Neural cell (in vitro differentiated cells): ENCODE results near the gene EVC. TPM values are rescaled to one million over a fixed set of nuclear protein-coding genes. Genes with fewer than 3 reads are reported as not detected.

Source experiments
- H2AFZ ChIP-seq: fragments of 200-600, 300-800 bp; sonication (generic), shearing (Covaris generic); 2 replicates; pipeline ENCODE4 v1.6.0; 2014; ENCODE audit warnings: low read depth, mild to moderate bottlenecking, antibody characterized with exemption, low read length, moderate library complexity
- H3F3A ChIP-seq: fragments of 200-600 bp; shearing (Covaris generic); 2 replicates; pipeline ENCODE4 v1.6.1; 2016; ENCODE audit warnings: mild to moderate bottlenecking, moderate library complexity, mixed read lengths, antibody characterized with exemption, low read length; ENCODE audit not compliant: insufficient read depth, poor library complexity, severe bottlenecking
- H3K27ac ChIP-seq: fragments of 200-600, 300-800 bp; sonication (generic), shearing (Covaris generic); 2 replicates; pipeline ENCODE4 v1.5.1; 2014; ENCODE audit warnings: mild to moderate bottlenecking, low read length, moderate library complexity
- H3K27me3 ChIP-seq: fragments of 300-800, 200-600 bp; sonication (generic), shearing (Covaris generic); 2 replicates; pipeline ENCODE4 v1.6.0; 2014; ENCODE audit warnings: mild to moderate bottlenecking, low read depth, low read length, moderate library complexity; ENCODE audit not compliant: insufficient read depth
- H3K36me3 ChIP-seq: fragments of 300-800, 200-600 bp; sonication (generic), shearing (Covaris generic); 2 replicates; pipeline ENCODE4 v1.5.1; 2014; ENCODE audit warnings: mild to moderate bottlenecking, antibody characterized with exemption, low read length, moderate library complexity; ENCODE audit not compliant: insufficient read depth
- H3K4me2 ChIP-seq: fragments of 300-800, 200-600 bp; sonication (generic), shearing (Covaris generic); 2 replicates; pipeline ENCODE4 v1.6.0; 2014; ENCODE audit warnings: mild to moderate bottlenecking, low read length
- H3K4me3 ChIP-seq: fragments of 300-800, 200-600 bp; sonication (generic), shearing (Covaris generic); 2 replicates; pipeline ENCODE4 v1.5.1; 2014; ENCODE audit warnings: mild to moderate bottlenecking, low read length, moderate library complexity
- H3K79me2 ChIP-seq: fragments of 200-600 bp; shearing (Covaris generic); replicated peaks from 2 replicates; pipeline ENCODE4 v1.6.0; 2014; ENCODE audit warnings: mild to moderate bottlenecking, low read length, moderate library complexity; ENCODE audit not compliant: insufficient read depth
- H3K9ac ChIP-seq: fragments of 300-800, 200-600 bp; sonication (generic), shearing (Covaris generic); 2 replicates; pipeline ENCODE4 v1.6.1; 2016; ENCODE audit warnings: mild to moderate bottlenecking, low read length, mixed read lengths
- H3K9me2 ChIP-seq: fragments of 200-600 bp; shearing (Covaris generic); 2 replicates; pipeline ENCODE4 v1.6.1; 2016; ENCODE audit warnings: mild to moderate bottlenecking, low read length, mixed read lengths; ENCODE audit not compliant: insufficient read depth
- H3K9me3 ChIP-seq: fragments of 200-600, 300-800 bp; sonication (generic), shearing (Covaris generic); 2 replicates; pipeline ENCODE4 v1.6.1; 2016; ENCODE audit warnings: mild to moderate bottlenecking, mixed run types, low read length, moderate library complexity, mixed read lengths
- H4K20me1 ChIP-seq: fragments of 200-600 bp; shearing (Covaris generic); 2 replicates; pipeline ENCODE4 v1.6.1; 2016; ENCODE audit warnings: mild to moderate bottlenecking, mixed run types; ENCODE audit not compliant: insufficient read depth
- EP300 ChIP-seq: fragments of 450-650 bp; conservative IDR thresholded peaks from 2 replicates; pipeline ENCODE4 v1.6.1; 2014; ENCODE audit warnings: antibody characterized with exemption, mild to moderate bottlenecking, moderate library complexity; ENCODE audit not compliant: poor library complexity, severe bottlenecking
- EZH2 ChIP-seq: fragments of 200-600, 300-800 bp; shearing (Covaris generic), sonication (generic); IDR thresholded peaks from 2 replicates; pipeline ENCODE4 v1.6.1; 2014; ENCODE audit warnings: antibody characterized with exemption, low read length, borderline replicate concordance, mild to moderate bottlenecking; ENCODE audit not compliant: insufficient read depth, poor library complexity, severe bottlenecking
- MXI1 ChIP-seq: fragments of 450-650 bp; conservative IDR thresholded peaks from 2 replicates; pipeline ENCODE4 v1.6.1; 2014; ENCODE audit warnings: antibody characterized with exemption, mild to moderate bottlenecking; ENCODE audit not compliant: poor library complexity, severe bottlenecking
- POLR2AphosphoS5 ChIP-seq: IDR thresholded peaks from 2 replicates; pipeline ENCODE4 v1.6.1; 2012
- RAD21 ChIP-seq: fragments of 450-650 bp; conservative IDR thresholded peaks from 2 replicates; pipeline ENCODE4 v1.6.1; 2014; ENCODE audit warnings: antibody characterized with exemption, mild to moderate bottlenecking, moderate library complexity
- SMC3 ChIP-seq: fragments of 450-650 bp; conservative IDR thresholded peaks from 2 replicates; pipeline ENCODE4 v1.6.1; 2014; ENCODE audit warnings: antibody characterized with exemption, mild to moderate bottlenecking, moderate library complexity; ENCODE audit not compliant: poor library complexity
- TAF1 ChIP-seq: IDR thresholded peaks from 2 replicates; pipeline ENCODE4 v1.6.1; 2012; ENCODE audit warnings: low read depth
- polyA plus RNA-seq: library from polyadenylated mRNA; depleted of rRNA; stranded (reverse); fragments of >200 nt; gene quantifications from 2 replicates; pipeline ENCODE4 v1.2.3, GENCODE V29; 2014
- TF ChIP-seq, protein P1 (sequence below): IDR thresholded peaks from 2 replicates; pipeline ENCODE4 v1.6.1; 2012; ENCODE audit warnings: borderline replicate concordance
- TF ChIP-seq, protein P2 (sequence below): fragments of 450-650 bp; IDR thresholded peaks from 2 replicates; pipeline ENCODE4 v1.5.1; 2014; ENCODE audit warnings: antibody characterized with exemption, mild to moderate bottlenecking, moderate library complexity; ENCODE audit not compliant: poor library complexity, severe bottlenecking

EVC gene
- polyA plus RNA-seq, 1 donor from 2014 or later = 0.48 TPM

DNA sequence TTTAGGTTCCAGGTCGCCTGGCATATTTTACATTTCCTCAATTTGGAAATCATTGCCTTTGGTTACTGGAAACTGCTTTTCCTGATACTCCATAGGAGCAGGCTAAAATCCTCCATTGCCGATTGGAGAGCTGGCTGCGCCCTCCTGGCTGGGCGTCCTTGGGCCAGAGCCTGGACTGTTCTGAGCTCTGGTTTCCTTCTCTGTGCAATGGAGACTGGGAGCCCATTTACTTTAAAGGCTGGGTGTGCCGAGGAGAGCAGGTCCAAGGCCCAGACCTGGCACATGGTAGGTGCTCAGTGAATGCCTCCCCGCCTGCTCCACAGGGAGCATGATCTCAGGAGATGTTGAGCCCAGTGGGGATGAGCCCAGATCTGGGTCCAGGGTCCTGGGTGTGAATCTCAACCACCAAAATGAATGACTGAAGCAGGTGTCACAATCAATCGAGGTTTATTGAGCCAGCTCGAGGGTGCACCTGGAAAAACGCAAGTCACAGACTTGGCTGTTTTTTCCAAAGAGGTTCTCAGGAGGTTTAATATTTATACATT lies 50.0 kb downstream of the EVC start:
- no peaks in the 10 kb centered on the region for H3K79me2 ChIP-seq
- no peak overlapping the region for H3K4me2 ChIP-seq
- no peak overlapping the region for H2AFZ ChIP-seq
- H3K9me2 ChIP-seq = no peaks in the 10 kb centered on the region
- no peaks in the 10 kb centered on the region for H3K36me3 ChIP-seq
- H3F3A ChIP-seq = no peaks in the 10 kb centered on the region
- no peaks in the 10 kb centered on the region for H4K20me1 ChIP-seq
- H3K9ac ChIP-seq = no peak overlapping the region
- no peak overlapping the region for H3K27ac ChIP-seq
- TF ChIP-seq SMC3 = no peak
- no peaks in the 10 kb centered on the region for H3K9me3 ChIP-seq
- no peaks in the 10 kb centered on the region for H3K27me3 ChIP-seq
- H3K4me3 ChIP-seq = no peak overlapping the region

GRCh38 chr4:5770051-5770450 lies 59.0 kb downstream of the EVC start:
- no peaks in the 10 kb centered on the region for H3F3A ChIP-seq
- H3K9ac ChIP-seq = no peak overlapping the region
- H3K4me3 ChIP-seq = no peak overlapping the region

GRCh38 chr4:5772528-5773270 lies 61.7 kb downstream of the EVC start:
- Histone ChIP-seq H3K27ac (peak overlapping the region; percentile 94), H3K9me3 (peaks cover 13% of the 10 kb centered on the region), H3K79me2 (no peaks in the 10 kb centered on the region), H3F3A (peaks cover 6% of the 10 kb centered on the region), H3K27me3 (no peaks in the 10 kb centered on the region), H3K4me2 (no peak overlapping the region), H3K9ac (peak overlapping the region; percentile 59), H3K4me3 (no peak overlapping the region), H4K20me1 (no peaks in the 10 kb centered on the region), H2AFZ (no peak overlapping the region), H3K36me3 (no peaks in the 10 kb centered on the region), H3K9me2 (no peaks in the 10 kb centered on the region)
- TF ChIP-seq MXI1 (no peak), EP300 (no peak), TAF1 (no peak), POLR2AphosphoS5 (no peak), RAD21 (no peak), EZH2 (no peak), SMC3 (no peak)
- TF ChIP-seq, protein P1, sequence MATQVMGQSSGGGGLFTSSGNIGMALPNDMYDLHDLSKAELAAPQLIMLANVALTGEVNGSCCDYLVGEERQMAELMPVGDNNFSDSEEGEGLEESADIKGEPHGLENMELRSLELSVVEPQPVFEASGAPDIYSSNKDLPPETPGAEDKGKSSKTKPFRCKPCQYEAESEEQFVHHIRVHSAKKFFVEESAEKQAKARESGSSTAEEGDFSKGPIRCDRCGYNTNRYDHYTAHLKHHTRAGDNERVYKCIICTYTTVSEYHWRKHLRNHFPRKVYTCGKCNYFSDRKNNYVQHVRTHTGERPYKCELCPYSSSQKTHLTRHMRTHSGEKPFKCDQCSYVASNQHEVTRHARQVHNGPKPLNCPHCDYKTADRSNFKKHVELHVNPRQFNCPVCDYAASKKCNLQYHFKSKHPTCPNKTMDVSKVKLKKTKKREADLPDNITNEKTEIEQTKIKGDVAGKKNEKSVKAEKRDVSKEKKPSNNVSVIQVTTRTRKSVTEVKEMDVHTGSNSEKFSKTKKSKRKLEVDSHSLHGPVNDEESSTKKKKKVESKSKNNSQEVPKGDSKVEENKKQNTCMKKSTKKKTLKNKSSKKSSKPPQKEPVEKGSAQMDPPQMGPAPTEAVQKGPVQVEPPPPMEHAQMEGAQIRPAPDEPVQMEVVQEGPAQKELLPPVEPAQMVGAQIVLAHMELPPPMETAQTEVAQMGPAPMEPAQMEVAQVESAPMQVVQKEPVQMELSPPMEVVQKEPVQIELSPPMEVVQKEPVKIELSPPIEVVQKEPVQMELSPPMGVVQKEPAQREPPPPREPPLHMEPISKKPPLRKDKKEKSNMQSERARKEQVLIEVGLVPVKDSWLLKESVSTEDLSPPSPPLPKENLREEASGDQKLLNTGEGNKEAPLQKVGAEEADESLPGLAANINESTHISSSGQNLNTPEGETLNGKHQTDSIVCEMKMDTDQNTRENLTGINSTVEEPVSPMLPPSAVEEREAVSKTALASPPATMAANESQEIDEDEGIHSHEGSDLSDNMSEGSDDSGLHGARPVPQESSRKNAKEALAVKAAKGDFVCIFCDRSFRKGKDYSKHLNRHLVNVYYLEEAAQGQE = no peak
- TF ChIP-seq, protein P2, sequence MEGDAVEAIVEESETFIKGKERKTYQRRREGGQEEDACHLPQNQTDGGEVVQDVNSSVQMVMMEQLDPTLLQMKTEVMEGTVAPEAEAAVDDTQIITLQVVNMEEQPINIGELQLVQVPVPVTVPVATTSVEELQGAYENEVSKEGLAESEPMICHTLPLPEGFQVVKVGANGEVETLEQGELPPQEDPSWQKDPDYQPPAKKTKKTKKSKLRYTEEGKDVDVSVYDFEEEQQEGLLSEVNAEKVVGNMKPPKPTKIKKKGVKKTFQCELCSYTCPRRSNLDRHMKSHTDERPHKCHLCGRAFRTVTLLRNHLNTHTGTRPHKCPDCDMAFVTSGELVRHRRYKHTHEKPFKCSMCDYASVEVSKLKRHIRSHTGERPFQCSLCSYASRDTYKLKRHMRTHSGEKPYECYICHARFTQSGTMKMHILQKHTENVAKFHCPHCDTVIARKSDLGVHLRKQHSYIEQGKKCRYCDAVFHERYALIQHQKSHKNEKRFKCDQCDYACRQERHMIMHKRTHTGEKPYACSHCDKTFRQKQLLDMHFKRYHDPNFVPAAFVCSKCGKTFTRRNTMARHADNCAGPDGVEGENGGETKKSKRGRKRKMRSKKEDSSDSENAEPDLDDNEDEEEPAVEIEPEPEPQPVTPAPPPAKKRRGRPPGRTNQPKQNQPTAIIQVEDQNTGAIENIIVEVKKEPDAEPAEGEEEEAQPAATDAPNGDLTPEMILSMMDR = no peak

More at GRCh38 chr4:5770051-5770450, 59.0 kb downstream of the EVC start:
- H3K27ac ChIP-seq = no peak overlapping the region
- no peak overlapping the region for H2AFZ ChIP-seq
- no peak for TF ChIP-seq EP300
- H3K27me3 ChIP-seq = no peaks in the 10 kb centered on the region
- H4K20me1 ChIP-seq = no peaks in the 10 kb centered on the region
- no peaks in the 10 kb centered on the region for H3K79me2 ChIP-seq
- no peak overlapping the region for H3K4me2 ChIP-seq
- no peaks in the 10 kb centered on the region for H3K36me3 ChIP-seq
- no peaks in the 10 kb centered on the region for H3K9me3 ChIP-seq
- no peaks in the 10 kb centered on the region for H3K9me2 ChIP-seq
